Measurements from ENCODE around the gene BACE1-AS.

BACE1-AS gene

DNA sequence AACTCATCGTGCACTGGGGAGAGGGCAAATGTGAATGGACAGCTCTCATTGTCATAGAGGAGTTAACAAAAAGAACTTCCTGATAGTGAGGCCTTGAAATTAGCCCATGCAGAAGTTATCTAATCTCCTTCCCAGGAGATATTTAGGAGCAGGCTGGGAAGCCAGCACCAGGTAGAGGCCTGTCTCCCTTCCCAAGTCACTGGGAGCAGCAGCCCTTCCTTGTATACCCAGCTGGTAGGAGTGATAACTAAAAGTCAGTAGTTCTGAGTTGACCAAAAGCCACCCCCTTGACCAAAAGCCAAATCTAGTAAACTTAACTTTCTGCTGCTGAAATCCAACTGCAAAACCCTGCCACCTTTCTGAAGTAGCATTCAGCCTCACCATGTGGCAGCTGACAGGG, 1.4 kb upstream of the BACE1-AS start:
- no peak for DNase-seq (ENCODE audit: low read depth, low spot score)

DNA sequence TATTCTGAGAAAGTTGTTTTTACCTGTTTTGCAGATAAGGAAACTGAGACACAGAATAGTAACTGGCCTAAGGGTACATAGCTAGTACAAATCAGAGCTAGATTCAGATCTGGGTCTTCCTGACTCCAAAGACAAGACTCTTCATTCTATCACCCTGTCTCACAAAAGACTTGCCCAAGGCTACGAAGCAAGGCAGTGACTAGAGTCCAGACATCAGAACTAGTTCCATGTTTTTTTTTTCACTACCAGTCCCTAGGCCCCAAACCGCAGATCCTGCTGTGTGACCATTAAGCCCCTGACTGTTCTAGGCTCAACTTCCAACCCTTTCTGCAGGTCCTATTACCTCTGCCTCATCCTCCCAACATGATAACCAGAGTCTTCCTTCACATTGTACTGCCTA, 1.5 kb downstream of the BACE1-AS start:
- DNase-seq (ENCODE audit: low read depth, low spot score): no peak

DNA sequence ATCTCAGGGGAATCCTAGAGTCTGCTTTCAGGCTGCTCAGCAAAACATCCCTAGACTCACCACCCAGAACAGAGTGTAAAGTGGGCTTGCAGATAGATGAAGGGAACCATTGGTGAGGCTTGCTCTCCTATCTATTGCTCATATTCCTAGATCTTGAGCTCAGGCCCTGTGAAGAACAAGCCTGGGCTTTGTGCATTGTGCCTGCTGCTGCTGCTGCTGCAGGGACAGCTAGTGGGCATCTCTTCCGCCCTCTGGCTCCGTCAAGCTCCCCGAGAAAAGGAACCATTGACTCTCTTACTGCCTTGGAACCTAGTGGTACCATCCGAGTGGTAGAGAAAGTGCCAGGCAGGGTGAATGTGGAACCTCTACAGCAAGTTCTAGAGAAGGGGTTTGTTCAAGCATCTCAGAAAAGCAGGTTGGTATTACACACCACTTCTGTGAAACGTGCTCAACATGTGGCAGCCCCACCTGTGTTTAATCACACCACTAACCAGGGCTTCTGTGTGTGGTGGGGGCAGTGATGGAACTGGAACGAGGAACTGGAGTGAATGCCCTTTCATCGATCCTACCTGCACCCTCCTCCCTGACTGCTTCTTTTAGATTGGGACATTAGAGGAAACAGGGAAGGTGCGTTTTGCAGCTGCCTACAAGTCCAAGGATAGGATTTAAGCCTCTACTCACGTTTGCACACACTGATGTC, 4.4 kb downstream of the BACE1-AS start:
- no peak for DNase-seq (ENCODE audit: low read depth, low spot score)

DNA sequence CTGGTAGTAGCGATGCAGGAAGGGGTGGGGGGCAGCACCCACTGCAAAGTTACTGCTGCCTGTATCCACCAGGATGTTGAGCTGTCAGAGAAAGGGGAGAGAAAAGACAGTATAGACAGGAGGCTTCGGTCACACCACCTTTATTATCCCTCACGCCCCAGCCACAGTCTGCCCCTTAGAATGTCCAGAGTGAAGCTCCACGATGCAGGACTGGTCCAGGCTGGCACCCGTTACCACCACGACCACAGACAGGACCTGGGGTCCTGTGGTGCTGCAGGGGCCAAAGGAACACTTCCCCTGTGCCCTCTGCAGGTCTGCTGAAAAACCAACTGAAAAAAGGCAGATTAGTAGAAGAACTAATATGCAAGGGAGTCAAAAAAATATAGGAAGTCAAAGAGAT, 5.7 kb downstream of the BACE1-AS start:
- no peak for DNase-seq (ENCODE audit: low read depth, low spot score)

DNA sequence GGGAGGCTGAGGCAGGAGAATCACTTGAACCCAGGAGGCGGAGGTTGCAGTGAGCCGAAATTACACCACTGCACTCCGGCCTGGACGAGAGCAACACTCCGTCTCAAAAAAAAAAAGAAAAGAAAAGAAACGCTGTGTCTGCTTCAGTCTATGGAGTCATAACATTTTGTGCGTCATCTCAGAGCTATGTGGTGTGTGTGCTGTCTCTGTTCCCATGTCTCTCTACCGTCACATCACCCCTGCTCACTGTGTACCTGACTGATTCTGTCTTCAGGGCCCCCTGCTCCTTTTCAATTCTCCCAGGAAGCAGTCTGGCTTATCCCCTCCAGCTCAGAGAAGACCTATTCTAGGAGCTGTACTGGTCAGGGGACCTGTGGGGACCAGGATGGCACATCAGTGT, 7.0 kb downstream of the BACE1-AS start:
- DNase-seq (ENCODE audit: low read depth, low spot score): no peak

DNA sequence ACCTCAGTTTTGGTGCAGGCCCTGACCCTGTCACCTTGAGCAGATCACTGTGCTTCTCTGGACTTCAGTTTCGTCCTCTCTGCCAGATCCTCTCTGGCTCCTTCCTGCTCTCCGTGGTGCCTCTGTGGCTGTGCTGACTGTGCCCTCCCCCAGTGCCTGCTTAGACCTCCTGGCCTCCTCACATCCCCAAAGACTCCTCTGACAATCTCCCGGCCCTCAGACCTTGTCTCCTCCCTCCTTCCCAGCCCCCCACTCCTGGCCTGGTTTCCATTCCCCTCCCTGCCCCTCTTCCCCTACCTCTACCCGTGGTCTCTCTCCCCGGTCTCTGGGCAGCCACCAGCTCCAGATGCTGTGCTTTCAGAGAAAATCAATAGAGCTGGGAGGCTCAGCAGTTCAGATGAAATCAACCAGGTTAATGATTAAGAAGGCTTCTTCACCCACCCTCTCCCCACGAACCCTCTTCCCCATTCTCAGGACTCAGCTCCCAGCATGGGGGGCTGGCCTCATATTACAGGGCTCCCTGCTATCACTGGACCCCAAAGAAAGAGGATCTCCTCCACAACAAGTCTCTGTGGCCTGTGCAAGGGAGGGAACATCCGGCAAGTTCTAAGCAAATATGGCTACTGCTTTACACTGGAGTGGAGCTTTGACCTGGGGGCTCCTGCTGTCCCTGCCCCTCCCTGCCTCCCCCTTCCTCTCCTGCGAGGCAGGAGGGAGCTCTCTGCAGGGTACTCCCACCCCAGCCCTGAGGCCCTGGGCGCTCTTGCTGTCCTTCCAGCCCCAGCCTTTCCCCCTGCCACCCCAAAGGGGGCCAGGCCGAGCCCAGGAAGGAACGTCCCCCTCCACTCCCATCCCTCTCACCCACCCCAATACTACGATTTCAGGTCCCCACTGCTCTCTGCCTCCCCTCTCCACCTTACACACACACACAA, 8.5 kb downstream of the BACE1-AS start:
- DNase-seq (ENCODE audit: low read depth, low spot score): no peak

DNA sequence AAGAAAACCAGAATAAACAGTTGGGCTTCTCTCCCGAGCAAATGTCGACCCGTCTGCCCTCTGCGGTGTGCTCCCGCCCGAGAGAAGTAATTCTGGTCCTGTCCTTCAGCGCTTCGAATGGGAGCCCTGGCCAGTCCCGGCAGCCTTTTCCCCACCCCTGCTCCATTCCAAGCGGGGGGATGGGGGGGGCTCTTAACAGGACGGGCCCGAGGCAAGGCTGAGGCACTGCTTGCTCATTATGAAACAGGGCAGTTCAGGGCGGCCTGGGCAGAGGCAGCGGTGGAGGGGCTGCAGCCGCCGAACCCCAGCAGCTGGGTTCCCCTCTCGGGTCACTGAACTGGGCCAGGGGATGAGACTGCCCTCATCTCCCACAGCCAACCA, 9.1 kb downstream of the BACE1-AS start:
- DNase-seq (ENCODE audit: low read depth, low spot score): no peak

DNA sequence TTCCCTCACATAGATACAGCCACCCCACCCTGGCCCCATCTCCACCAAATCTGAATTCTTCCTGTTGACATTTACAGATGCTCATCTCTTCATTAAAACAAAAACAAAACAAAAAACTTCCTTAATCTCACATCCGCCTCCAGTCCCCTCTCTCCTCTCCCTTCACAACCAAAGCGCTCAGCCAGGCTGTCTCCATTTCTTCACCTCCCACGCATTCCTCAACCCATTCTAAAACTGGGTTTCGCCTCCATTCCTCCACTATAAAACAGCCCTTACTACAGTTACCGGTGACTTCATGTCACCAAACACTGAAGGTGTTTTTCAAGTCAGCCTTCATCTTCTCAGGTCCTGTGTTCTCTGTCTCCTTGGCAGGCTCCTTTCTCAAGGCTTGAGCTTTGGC, 9.6 kb downstream of the BACE1-AS start:
- DNase-seq (ENCODE audit: low read depth, low spot score): no peak

DNA sequence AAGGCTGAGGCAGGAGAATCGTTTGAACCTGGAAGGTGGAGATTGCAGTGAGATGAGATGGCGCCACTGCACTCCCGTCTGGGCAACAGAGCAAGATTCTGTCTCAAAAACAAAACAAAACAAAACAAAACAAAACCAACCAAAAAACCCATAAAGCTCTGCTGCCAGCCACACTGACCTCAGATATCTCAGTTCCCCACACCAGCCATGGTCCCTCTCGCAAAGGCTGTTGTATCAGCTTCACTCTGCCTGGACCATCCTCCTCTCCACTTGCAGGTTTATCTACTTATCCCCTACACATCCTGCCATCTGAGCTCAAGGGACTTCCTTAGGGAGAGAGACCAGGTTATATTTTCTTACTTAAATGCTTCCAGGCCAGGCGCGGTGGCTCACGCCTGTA, 11.1 kb downstream of the BACE1-AS start:
- DNase-seq (ENCODE audit: low read depth, low spot score): no peak

DNA sequence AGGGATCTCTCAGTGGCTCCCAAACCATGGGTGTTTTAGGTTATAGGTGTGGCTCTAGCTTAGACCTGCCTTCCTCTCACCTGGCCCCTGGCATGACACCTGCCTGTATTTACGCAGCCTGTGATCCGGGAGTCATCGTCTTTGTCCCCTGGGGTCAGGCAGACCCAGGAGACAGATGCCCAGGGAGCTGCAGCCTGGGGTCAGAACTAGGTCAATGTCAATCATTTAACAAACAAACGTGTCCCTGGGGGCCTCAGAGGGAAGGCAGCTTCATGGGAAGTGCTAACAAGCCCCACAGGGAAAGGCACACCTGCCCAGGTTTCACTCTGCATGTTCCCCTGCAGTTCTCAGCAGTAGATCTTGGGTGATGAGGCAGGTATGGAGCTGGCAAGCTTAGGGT, 12.0 kb downstream of the BACE1-AS start:
- no peak for DNase-seq (ENCODE audit: low read depth, low spot score)

DNA sequence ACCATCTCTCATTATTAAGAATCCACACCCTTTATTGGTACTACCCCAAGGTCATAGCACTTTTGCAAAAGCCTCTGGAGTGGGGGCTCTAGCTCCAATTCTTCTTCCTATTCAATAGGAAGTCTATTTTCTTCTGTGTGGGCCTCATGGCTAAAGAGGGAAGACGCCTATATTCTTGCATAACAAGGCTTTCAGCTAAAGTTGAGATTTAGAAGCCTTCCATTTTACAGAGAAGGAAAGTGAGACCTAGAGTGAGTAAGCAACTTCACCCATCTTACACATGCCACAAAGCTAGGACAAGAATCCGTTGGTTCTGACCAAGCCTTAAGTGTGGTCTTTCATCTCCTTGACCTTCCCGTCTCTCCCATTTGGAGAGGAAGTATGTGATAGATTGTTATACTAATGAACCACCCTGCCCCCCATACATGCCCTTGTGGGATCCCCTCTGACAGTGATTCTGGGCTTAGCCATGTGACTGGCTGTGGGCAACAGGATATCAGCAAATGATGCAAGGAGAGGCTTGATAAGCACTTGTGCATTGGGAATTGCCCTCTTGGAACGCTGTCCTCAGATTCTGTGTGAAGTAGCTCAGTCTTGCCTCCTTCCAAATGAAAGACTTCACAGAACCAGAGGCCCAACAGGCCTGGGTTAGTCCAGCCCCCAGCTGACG, 12.6 kb downstream of the BACE1-AS start:
- DNase-seq (ENCODE audit: low read depth, low spot score): no peak

DNA sequence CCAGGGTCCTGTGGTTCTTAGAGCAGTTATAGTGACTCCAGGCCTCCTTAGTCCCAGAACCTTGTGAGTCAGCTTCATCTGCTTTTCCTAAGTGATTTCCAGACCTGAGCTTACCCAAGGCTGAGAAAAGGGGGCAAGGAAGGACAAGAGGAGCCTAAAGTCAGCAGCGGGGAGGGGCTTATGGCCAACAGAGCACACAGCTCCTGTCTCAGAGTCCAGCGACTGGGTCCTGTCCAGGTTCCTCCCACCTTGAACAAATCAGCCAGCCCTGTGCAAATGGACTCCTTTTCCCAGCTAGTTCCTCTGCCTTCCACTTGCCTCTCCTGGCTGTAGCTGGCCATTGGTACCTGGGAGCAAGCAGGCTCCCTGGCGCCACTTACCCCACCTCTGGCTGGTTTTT, 14.0 kb downstream of the BACE1-AS start:
- no peak for DNase-seq (ENCODE audit: low read depth, low spot score)

DNA sequence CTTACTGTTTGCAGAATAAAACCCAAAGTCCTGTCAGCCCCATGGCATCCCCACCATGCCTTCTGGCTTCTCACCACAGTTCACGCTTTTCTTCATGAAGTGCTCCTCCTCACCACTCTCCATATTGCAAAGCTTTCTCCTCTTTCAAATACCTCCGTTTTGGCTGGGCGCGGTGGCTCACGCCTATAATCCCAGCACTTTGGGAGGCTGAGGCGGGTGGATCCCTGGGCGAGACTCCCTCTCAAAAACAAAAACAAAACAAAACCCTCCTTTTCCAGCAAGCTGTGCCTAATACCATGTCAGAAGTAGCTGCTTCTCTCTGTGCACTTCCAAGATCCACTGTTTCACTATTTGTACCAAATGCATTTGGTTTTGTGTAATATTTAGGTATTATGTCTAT, 18.2 kb downstream of the BACE1-AS start:
- no peak for DNase-seq (ENCODE audit: low read depth, low spot score)

DNA sequence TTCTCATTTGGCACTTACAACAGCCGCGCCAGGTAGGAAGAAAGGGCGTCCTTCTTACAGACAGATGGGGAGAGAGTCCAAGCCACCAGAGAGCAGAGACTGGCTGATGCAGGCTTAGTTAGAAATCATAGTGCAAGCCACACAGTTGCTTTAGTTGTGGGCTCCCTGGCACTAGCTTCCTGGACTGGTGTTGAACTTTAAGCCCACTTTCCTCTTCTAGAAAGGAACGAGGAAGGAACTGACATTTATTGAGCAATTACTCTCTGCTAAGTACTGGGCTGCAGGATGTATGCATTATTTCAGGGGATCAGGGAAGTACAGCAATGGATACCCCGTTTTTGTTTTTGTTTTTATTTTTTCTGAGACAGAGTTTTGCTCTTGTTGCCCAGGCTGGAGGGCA, 21.9 kb downstream of the BACE1-AS start:
- DNase-seq (ENCODE audit: low read depth, low spot score): no peak

DNA sequence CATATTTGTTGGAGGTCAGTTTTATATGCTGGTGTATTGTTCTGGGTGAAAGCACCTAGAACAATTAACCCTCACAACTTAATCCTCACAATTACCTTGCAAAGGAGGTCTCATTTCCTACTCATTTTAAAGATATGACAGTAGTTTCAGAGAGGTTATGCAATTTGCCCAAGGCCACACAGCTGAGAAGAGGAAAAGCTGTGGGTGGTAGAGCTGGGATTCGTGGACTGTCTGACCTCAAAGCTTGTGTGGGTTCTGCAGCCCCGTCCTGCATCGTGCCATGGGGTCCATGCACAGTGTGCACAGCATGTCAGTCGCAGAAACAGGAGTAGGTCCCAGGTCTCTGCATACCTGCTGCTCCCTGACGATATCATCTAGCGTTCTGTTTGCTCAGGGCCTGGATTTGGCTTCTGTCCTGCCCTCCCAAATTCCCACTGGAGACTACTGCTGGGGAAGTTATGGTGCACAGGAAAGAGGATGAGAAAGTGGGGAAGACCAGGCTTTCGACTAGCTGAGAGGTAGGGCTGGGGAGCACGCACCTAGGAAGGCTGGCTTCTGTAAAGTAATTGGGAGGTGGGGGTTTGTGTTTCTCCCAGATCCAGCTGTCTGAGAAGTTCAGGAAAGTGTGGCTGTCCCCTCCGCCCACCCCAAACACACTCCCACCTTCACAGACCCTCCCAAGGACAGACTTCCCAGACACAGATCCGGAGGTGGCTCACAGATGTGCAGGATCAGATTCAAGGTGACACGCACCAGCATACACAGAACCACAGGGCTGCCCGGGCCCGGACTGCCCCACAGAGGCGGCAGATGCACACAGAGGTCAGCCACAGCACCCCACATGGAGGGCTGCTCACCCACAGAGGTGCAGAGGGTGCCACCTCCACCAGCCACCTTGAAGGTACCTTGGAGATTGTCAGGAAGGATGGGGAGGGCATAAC, 23.0 kb downstream of the BACE1-AS start:
- DNase-seq (ENCODE audit: low read depth, low spot score): no peak

DNA sequence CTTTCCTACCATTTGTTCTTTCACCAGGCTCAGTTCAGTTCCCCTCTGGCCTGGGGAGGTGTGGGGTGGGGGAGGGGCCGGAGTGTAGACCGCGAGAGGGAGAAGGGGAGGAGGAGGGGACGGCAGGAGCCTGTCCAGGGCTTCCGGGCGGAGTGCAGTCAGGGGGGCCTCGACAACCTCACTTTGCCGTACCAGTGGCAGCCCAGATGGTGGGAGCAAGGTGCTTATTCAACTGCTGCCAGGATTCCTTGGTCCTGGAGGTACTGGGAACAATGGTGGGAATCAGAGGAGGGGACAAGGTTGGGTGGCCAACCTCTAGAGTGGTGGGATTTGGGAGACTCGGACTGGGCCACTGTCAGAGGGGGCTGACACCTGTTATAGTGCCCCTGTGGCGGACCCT, 23.7 kb downstream of the BACE1-AS start:
- no peak for DNase-seq (ENCODE audit: low read depth, low spot score)

DNA sequence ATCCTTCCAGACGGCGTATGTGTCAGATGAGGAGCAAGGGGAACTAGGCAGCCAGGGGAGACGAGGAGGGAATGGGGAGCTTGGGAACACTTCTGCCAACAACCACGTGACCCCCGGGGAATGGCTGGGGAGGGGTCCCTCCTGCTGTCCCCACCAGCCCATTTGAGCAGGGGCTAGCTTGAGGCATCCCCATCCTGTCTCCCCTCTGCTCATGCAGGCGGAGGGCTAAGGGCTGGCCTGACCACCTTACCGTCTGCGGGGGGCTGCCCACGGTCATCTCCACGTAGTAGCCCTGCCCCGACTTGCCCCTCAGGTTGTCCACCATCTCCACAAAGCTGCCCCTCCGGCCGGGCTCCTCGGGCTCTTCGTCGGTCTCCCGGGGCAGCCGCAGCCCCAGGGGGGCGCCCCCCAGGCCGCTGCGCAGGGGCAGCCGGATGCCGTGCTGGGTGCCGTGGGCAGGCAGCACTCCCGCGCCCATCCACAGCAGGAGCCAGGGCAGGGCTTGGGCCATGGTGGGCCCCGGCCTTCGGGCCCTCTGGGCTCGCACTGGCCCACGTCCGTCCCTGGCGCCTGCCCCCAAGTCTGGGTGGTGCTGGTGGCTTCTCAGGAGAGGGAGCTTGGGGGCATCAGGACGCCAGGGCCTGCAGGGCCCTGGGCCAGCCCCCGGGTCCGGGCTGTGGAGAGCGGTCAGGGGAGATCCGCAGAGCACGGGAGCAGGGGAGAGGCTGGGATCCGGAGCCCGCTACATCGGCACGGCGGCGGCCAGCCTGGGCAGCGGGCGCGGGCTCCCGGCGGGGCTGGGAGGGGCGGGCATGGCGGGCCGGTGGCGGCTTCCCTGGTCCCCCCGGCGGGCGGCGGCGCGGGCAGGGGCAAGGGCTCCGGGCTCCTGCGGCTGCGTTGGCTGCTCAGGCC, 24.4 kb downstream of the BACE1-AS start:
- no peak for DNase-seq (ENCODE audit: low read depth, low spot score)

DNA sequence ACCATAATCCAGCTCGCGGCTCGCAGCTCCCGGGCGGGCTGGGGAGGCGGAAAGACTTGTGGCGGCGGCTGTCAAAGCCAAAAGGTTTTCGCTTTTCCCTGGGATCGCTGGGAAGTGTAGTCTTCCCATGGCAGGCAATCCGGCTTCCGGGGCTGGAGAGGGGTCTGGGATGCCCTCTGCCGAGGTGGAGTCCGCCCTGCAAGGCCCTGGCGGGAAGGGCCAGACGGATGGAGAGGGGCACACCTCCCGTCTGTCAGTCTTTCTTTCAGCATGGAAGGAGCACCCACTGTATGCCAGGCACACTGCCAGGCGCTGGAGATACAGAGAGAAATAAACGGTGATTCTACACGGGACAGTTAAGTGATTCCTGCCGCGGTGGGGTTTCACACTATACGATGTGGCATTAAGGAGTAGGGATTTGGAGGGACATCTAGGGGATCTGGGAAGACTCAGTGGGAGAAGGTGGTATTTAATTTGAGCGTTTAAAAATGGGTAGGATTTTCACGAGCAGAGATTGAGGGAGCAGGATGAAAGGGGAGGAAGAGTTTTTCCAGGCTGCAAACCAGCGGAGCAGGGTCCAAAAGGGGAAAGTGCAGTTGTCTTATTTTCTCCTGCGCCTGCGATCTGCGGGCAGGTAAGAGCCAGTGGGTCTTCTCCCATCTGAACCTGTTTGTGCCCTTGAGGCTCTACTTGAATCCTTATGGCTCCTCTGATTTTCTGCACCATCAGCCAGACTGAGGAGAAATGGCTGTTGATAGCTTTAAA, 25.2 kb downstream of the BACE1-AS start, which contains the start of gene BACE1:
TSS of gene BACE1 (minus strand) at position 60 of the 765 bp plus-strand sequence. CDS start 461 bp downstream, outside the sequence.
- DNase-seq (ENCODE audit: low read depth, low spot score): no peak

DNA sequence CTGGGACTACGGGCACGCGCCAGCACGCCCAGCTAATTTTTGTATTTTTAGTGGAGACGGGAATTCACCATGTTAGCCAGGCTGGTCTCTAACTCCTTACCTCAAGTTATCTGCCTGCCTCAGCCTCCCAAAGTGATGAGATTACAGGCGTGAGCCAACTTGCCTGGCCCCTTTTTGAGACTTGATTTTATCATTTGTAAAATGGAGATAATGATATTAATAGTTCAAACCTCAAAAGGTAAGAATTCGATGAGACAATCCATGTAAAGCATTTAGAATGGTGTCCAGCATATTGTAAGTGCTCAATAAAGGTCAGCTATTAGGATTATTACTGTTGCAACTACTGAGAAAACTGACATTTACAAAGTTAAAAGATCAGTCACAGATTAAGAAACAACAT, 27.6 kb downstream of the BACE1-AS start:
- DNase-seq (ENCODE audit: low read depth, low spot score): no peak

Measured in activated naive CD8-positive, alpha-beta T cell treated with anti-CD3 and anti-CD28 coated beads, Interleukin-2, amount 50 U/mL, for 16 hours (primary cell).